GM12891 (cell line): Measurements from ENCODE around the gene MAPKBP1.

Source experiments
- DNase-seq: peaks from one replicate; pipeline ENCODE4 v3.0.0; 2011; ENCODE audit warnings: low spot score; ENCODE audit not compliant: insufficient read length
- FAIRE-seq: peaks from 2 replicates; lab custom pipeline; 2011; peaks lifted over from hg19 to GRCh38; lab: Jason Lieb, UNC
- PAX5 ChIP-seq: IDR thresholded peaks from 2 replicates; pipeline ENCODE4 v1.6.1; 2011; ENCODE audit warnings: low read length, moderate library complexity, mild to moderate bottlenecking; ENCODE audit not compliant: insufficient read depth, severe bottlenecking
- POLR2A ChIP-seq: IDR thresholded peaks from 2 replicates; pipeline ENCODE4 v1.6.1; 2011; ENCODE audit warnings: low read depth, low read length, control low read depth
- POLR2AphosphoS5 ChIP-seq: IDR thresholded peaks from 2 replicates; pipeline ENCODE4 v1.6.1; 2011; ENCODE audit warnings: low read depth, low read length, control low read depth
- POU2F2 ChIP-seq: IDR thresholded peaks from 2 replicates; pipeline ENCODE4 v1.6.1; 2011; ENCODE audit warnings: low read depth, mild to moderate bottlenecking, control low read depth, low read length, moderate library complexity
- SPI1 ChIP-seq: IDR thresholded peaks from 2 replicates; pipeline ENCODE4 v1.6.1; 2011; ENCODE audit warnings: low read depth, low read length, control low read depth
- TAF1 ChIP-seq: IDR thresholded peaks from 2 replicates; pipeline ENCODE4 v1.6.1; 2011; ENCODE audit warnings: low read depth, low read length, control low read depth

Gene MAPKBP1

DNA sequence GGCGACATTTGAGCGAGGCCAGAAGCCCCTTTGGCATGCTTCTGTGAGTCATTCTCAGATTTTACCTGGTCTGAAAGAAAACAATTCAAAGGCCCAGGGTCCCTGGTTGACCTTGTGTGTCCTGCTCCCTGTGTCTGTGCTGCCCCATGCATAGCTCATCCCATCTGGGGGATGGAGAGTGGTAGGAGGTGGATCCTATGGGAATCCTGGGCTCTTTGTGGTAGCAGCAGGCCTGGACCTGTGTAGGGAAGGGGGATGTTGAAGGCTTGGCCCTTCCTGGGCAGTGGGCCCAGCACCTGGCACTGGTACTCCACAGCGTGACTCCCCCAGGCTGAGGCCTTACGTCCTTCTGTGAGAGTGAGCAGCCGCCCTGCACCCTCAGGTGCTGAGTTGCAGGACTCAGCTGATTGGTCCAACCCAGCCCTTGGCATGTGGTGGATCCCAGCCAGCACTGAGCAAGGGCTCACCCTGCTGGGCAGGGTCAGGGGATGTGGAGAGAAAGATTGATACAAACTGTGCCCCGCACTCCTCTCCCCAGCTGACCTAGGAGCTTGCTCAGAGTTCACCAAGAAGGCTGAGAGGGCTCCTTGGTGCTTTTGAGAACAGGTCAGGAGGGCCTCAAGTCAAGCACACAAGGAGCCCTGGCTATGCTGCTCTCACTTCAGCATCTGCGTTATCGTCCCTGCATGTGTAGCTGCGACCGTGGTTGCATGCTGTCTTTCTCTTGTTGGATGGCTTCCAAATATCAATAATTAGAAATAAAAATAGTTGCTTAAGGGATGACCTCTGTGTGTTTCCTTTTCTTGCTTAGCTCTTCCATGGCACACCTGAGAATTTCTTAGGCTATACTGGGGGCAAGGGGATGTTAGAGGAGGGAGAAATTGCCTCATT is 32.3 kb downstream of the MAPKBP1 start:
- TF ChIP-seq POU2F2 (no peak), SPI1 (no peak), PAX5 (no peak), POLR2A (no peak), TAF1 (no peak), POLR2AphosphoS5 (no peak)
- no peak for DNase-seq
- FAIRE-seq: no peak

DNA sequence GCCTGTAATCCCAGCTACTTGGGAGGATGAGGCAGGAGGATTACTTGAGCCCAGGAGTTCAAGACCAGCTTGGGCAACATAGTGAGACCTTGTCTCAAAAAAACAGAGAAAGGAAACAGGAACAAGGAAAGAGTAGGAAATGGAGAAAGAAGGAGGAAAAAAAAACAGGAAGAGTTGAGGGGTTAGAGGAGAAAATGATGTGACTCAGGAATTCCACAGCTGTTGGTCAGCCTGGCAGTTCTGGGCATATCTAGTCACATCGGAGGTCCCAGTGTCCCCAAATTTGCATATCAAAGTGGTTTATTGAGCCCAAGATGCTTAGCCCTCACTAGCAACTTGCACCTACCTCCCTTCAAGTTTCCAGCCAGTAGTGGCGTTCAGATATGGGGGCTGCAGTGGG is 34.8 kb downstream of the MAPKBP1 start:
- no peak for TF ChIP-seq POLR2AphosphoS5
- TF ChIP-seq POU2F2: no peak
- no peak for TF ChIP-seq TAF1
- TF ChIP-seq POLR2A: no peak
- TF ChIP-seq SPI1: no peak
- TF ChIP-seq PAX5: no peak
- DNase-seq: no peak
- no peak for FAIRE-seq

DNA sequence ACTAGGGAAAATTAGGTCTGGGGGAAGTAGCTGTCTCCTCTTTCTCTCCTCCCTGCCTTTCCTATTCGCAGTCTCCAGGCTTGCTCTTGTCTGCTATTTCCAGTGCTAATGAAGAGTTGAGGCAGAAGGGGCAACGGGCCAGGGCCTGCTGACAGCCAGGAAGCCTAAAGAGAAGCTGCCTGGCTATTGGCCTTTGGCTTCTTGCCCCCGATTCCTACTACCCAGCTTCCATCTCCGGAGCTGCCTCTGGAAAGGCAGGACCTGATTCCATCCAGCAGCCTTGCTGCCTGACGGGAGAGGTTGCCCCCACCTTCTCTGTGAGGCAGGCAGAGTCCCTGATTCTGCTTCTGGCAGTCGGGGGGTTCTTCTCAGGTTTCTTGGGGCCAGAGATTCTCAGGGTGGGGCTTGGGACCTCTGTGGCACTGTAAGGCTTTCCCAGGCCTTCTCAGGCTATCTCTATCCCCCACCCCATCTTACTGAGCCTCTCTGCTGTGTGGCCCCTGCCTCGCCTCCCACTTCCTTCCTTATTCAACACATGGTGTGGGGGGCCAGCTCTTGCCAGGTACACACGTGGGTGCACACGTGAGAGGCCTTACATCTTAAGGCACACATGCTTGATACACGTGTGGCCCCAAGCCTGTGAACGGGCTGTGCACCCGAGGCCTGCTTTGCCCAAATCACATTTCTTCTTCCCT is 35.4 kb downstream of the MAPKBP1 start:
- DNase-seq: no peak
- no peak for TF ChIP-seq POLR2AphosphoS5
- no peak for TF ChIP-seq TAF1
- no peak for FAIRE-seq

DNA sequence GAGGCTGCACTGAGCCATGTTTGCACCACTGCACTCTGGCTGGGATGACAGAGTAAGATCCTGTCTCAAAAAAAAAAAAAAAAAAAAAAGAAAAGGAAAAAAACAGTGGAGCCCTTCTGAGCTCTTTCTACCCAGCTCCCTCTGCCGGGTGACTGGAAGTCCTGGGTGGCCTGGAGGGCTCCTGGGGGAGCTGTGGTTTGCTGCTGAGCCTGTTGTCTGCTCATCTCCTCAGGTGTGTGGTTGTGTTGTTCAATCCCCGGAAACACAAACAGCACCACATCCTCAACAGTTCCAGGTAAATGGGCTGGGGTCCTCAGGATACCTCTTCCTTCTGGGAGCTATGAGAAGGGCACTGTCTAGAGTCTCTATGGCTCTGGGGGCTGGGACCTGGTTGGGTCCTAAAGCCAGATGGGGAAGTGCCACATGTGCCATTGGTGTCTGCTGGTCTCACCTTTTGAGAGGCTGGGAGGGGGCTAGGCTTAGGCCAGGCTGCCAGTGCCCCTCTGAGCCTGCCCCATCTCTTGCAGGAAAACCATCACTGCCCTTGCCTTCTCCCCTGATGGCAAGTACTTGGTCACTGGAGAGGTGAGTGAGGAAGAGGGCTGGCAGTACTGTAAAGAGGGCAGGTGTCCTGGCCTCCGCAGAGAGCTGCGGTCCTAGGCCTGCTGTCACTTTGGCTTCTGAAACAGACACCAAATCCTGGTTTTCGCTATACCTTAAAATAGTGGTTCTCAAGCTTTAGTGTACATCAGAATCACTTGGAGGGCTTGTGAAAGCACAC is 36.6 kb downstream of the MAPKBP1 start:
- FAIRE-seq: no peak
- TF ChIP-seq POLR2A: no peak
- TF ChIP-seq POLR2AphosphoS5: no peak
- TF ChIP-seq TAF1: no peak
- TF ChIP-seq SPI1: no peak
- no peak for TF ChIP-seq POU2F2
- TF ChIP-seq PAX5: no peak
- DNase-seq: no peak

DNA sequence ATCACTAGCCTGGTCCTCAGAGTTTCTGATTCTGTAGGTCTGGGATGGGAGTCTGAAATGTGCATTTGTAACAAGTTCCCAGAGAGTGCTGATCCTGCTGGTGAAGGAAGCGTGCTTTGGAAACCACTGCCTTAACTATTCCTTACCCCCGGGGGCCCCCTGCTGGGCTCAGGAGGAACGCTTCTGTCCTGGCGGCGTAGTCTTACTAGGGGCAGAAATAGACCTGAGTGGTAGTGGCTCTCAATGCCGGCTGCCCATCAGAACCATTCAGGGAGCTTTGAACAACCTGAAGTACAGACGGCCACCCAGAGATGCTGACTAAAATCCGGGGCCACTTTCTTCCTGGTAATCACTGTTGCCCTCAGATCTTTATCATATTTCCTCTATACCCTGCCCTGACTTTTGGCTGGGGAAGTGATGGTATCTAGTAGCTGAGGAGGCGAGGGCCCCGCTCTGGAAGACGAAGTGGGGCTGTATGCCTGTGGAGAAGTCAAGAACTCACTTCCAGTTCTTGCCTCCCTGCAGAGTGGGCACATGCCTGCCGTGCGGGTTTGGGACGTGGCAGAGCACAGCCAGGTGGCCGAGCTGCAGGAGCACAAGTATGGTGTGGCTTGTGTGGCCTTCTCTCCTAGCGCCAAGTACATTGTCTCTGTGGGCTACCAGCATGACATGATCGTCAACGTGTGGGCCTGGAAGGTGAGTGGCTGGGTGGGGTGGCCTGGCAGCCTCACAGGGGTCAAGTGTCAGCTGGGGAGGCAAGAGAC is 37.3 kb downstream of the MAPKBP1 start:
- no peak for TF ChIP-seq POLR2A
- no peak for TF ChIP-seq PAX5
- no peak for TF ChIP-seq SPI1
- TF ChIP-seq POU2F2: no peak
- TF ChIP-seq TAF1: no peak
- no peak for TF ChIP-seq POLR2AphosphoS5
- FAIRE-seq: peak; percentile 88
- DNase-seq: peak; percentile 75

DNA sequence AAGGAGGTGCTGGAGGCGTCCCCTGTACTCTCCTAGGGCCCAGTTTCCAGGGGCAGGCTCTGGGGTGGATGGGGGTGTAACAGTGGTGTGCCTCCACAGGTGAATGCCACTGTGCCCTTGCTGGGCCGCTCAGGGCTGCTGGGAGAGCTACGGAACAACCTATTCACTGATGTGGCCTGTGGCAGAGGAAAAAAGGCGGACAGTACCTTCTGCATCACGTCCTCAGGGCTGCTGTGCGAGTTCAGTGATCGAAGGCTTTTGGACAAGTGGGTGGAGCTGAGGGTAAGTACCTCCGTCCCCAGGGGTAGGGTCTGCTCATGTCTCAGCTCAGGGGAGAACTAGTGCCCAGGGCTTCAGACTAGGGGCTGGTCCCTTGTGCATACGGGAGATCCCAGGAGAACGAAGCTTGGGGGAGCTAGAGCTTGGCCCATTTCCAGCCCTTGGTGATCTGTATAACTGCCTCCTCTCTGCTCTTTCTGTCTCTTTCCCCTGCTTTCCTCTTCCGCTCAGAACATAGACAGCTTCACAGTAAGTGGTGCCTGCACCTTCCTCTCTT is 38.6 kb downstream of the MAPKBP1 start:
- TF ChIP-seq SPI1 (no peak), POLR2AphosphoS5 (no peak), POLR2A (no peak), PAX5 (no peak), TAF1 (no peak), POU2F2 (no peak)
- FAIRE-seq: no peak
- DNase-seq: no peak

DNA sequence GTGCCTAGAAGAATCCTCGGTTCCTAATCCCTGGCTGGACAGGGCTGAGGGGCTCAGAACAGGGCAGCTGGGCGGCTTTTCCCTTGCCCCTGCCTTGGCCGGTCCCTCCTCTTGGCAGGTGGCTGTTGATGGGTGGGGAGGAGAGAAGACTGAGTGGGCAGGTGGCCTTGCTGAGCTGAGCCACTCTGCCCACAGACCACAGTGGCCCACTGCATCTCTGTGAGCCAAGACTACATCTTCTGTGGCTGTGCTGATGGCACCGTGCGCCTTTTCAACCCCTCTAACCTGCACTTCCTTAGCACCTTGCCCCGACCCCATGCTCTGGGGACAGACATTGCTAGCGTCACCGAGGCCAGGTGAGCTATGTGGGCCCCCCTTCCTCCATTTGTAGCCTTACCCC is 39.1 kb downstream of the MAPKBP1 start:
- no peak for TF ChIP-seq PAX5
- no peak for TF ChIP-seq TAF1
- no peak for TF ChIP-seq POLR2AphosphoS5
- no peak for TF ChIP-seq POU2F2
- TF ChIP-seq SPI1: no peak
- TF ChIP-seq POLR2A: no peak
- DNase-seq: no peak
- FAIRE-seq: no peak

DNA sequence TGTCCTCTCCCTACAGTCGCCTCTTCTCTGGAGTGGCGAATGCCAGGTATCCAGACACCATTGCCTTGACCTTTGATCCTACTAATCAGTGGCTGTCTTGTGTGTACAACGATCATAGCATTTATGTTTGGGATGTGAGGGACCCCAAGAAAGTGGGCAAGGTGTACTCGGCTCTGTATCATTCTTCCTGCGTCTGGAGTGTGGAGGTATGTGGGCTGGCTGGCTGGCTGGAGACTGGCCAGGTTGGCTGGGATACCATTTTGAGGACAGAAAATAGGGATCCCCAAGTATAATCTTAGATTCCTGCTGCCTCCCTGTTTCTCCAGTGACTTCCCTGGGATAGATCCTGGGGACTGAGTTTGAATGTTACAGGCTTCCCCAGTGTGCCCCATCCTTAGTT is 40.2 kb downstream of the MAPKBP1 start:
- FAIRE-seq: no peak
- TF ChIP-seq POLR2A: no peak
- TF ChIP-seq TAF1: no peak
- TF ChIP-seq POLR2AphosphoS5: no peak
- DNase-seq: no peak

DNA sequence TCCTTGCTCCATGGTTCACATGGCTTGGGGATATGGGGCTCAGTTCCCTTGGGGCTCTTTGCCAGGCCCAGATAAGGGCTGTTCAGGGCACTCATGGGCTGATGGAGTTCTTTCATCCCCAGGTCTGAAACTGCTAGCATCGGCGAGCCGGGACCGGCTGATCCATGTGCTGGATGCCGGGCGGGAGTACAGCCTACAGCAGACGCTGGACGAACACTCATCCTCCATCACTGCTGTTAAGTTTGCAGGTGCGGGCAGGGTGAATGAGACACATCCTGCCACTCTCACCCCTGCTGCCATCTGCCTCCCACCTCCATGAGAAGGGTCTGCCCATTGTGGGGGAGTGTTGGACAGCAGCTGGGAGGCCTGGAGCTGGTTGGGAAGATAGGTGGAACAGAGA is 42.5 kb downstream of the MAPKBP1 start:
- TF ChIP-seq POLR2A (no peak), PAX5 (no peak), SPI1 (no peak), POU2F2 (no peak), POLR2AphosphoS5 (no peak), TAF1 (no peak)
- DNase-seq: no peak
- FAIRE-seq: no peak
